GM12878 (cell line): ENCODE measurements around the gene GEMIN5. TPM values are rescaled to one million over a fixed set of nuclear protein-coding genes. Genes with fewer than 3 reads are reported as not detected.

ENCODE experiments used
- ATAC-seq: fragments of 200-7000 bp; cut with Tn5 transposase; 3 replicates; pipeline ENCODE4 v1.9.1; 2020; ENCODE audit warnings: mild to moderate bottlenecking, moderate library complexity
- BruUV-seq: library from RNA; stranded (reverse); fragments of 400-500 nt; replicated peaks from 2 replicates; lab custom pipeline; 2021; lab: Mats Ljungman, UMichigan
- CTCF ChIA-PET: fragments of 300-600 bp; sonication (Branson Sonifier 250); formaldehyde crosslinking; extraction: SDS; loops from one replicate; lab custom pipeline; 2021; ENCODE audit warnings: inconsistent platforms; lab: Yijun Ruan, JAX
- POLR2A ChIA-PET: fragments of 350-600 bp; formaldehyde crosslinking; extraction: SDS; loops from one replicate; lab custom pipeline; 2021; ENCODE audit warnings: inconsistent platforms; lab: Charles Lee
- RAD21 ChIA-PET: fragments of 300-600 bp; sonication (Branson Sonifier 250); formaldehyde crosslinking; loops from one replicate; lab custom pipeline; 2023; ENCODE audit warnings: antibody characterized with exemption; ENCODE audit not compliant: unreplicated experiment; lab: Charles Lee
- SMC1A ChIA-PET: fragments of 300-600 bp; sonication (Branson Sonifier 250); formaldehyde crosslinking; loops from one replicate; lab custom pipeline; 2023; ENCODE audit not compliant: unreplicated experiment, uncharacterized antibody; lab: Charles Lee
- DNase-seq: peaks from one replicate; pipeline ENCODE4 v3.0.0-alpha.2; 2011; ENCODE audit warnings: low read depth, low spot score
- FAIRE-seq: peaks from 3 replicates; lab custom pipeline; 2011; peaks lifted over from hg19 to GRCh38; lab: Jason Lieb, UNC
- H2AFZ ChIP-seq: 2 replicates; pipeline ENCODE4 v1.6.0; 2011; ENCODE audit warnings: low read depth, low read length, control low read depth; ENCODE audit not compliant: control insufficient read depth
- H3K27ac ChIP-seq: 2 replicates; pipeline ENCODE4 v1.5.1; 2011; ENCODE audit warnings: control low read depth; ENCODE audit not compliant: control insufficient read depth, insufficient read depth
- H3K27me3 ChIP-seq, 2 experiments: replicated peaks in 1 of 2; 2 replicates each; pipeline versions ENCODE4 v1.6.0 to v1.6.1; 2011; ENCODE audit warnings: low read length in 1 of 2; ENCODE audit not compliant: control insufficient read depth in 2 of 2, insufficient read depth in 2 of 2
- H3K36me3 ChIP-seq, 2 experiments: 2 replicates each; pipeline ENCODE4 v1.5.1; 2011; ENCODE audit warnings: low read length in 1 of 2; ENCODE audit not compliant: control insufficient read depth in 2 of 2, insufficient read depth in 2 of 2
- H3K4me1 ChIP-seq: 2 replicates; pipeline ENCODE4 v1.6.1; 2011; ENCODE audit warnings: mild to moderate bottlenecking, low read length, moderate library complexity, mixed read lengths; ENCODE audit not compliant: control insufficient read depth, insufficient read depth
- H3K4me2 ChIP-seq: 2 replicates; pipeline ENCODE4 v1.6.0; 2011; ENCODE audit warnings: control low read depth; ENCODE audit not compliant: control insufficient read depth, insufficient read depth
- H3K4me3 ChIP-seq: fragments of 200-600 bp; sonication (generic); 2 replicates; pipeline ENCODE4 v1.5.1; 2016
- H3K79me2 ChIP-seq: 2 replicates; pipeline ENCODE4 v1.6.0; 2011; ENCODE audit warnings: low read length; ENCODE audit not compliant: control insufficient read depth, insufficient read depth
- H3K9ac ChIP-seq: 2 replicates; pipeline ENCODE4 v1.8.0; 2011; ENCODE audit warnings: low read length, control low read depth, mixed read lengths; ENCODE audit not compliant: control insufficient read depth, insufficient read depth
- H3K9me3 ChIP-seq: replicated peaks from 3 replicates; pipeline ENCODE4 v1.5.1; 2011; ENCODE audit warnings: mild to moderate bottlenecking, low read length; ENCODE audit not compliant: control insufficient read depth, insufficient read depth
- H4K20me1 ChIP-seq: 2 replicates; pipeline ENCODE4 v1.6.0; 2011; ENCODE audit not compliant: control insufficient read depth, insufficient read depth
- CTCF ChIP-seq, 3 experiments: IDR thresholded peaks in 2 of 3; conservative IDR thresholded peaks in 1 of 3; 2 replicates each; pipeline ENCODE4 v1.5.1; 2011; ENCODE audit warnings: low read depth in 3 of 3, low read length in 3 of 3, mild to moderate bottlenecking in 3 of 3, control low read depth in 2 of 3, moderate library complexity in 2 of 3, inconsistent platforms in 1 of 3, mixed read lengths in 1 of 3; ENCODE audit not compliant: control insufficient read depth in 2 of 3, insufficient read depth in 1 of 3; ENCODE audit errors: extremely low read depth in 1 of 3
- E4F1 ChIP-seq: fragments of 450-650 bp; IDR thresholded peaks from 2 replicates; pipeline ENCODE4 v1.6.1; 2018; ENCODE audit warnings: borderline replicate concordance, mild to moderate bottlenecking; ENCODE audit not compliant: partially characterized antibody
- FOXK2 ChIP-seq: fragments of 450-650 bp; IDR thresholded peaks from 2 replicates; pipeline ENCODE4 v1.6.1; 2017; ENCODE audit warnings: mild to moderate bottlenecking, moderate library complexity
- MAX ChIP-seq: IDR thresholded peaks from 2 replicates; pipeline ENCODE4 v1.6.1; 2012; ENCODE audit warnings: low read depth, low read length, improper control_type of control experiment
- USF1 ChIP-seq: IDR thresholded peaks from 2 replicates; pipeline ENCODE4 v1.6.1; 2011; ENCODE audit warnings: borderline replicate concordance, low read depth, mild to moderate bottlenecking, moderate library complexity, mixed read lengths, low read length; ENCODE audit not compliant: insufficient read depth; ENCODE audit errors: extremely low read length
- WGBS: methylation state at CpG from one replicate; pipeline ENCODE4 v1.1.6; 2016; ENCODE audit warnings: low lambda C conversion rate; ENCODE audit not compliant: insufficient replicate concordance, insufficient coverage; ENCODE audit errors: missing lambda C conversion rate; 5-methylcytosine and 5-hydroxymethylcytosine counted together
- in situ Hi-C: fragments of 300-500 bp; cut with MboI; formaldehyde crosslinking; loops from 9 replicates; pipeline ENCODE4 v1.14.3; 2018; ENCODE audit warnings: mixed read lengths
- intact Hi-C: fragments of 100-400 bp; cut with micrococcal nuclease; formaldehyde crosslinking; loops from one replicate; pipeline ENCODE4 v1.14.2; 2022; ENCODE audit not compliant: unreplicated experiment
- polyA plus RNA-seq, 11 experiments: library from polyadenylated mRNA; depleted of rRNA in 4 of 11; unstranded in 6 of 11; stranded (reverse) in 5 of 11; fragments of >200 nt; fragmentation: Nextera tagmentation in 4 of 11; fragmentation: Illumina TruSeq in 1 of 11; extraction: Ambion mirVana in 4 of 11; extraction: Trizol in 1 of 11; gene quantifications; 1 replicate in 1 of 11; 2 replicates in 10 of 11; pipeline versions ENCODE4 v1.2.1 to v1.2.3, GENCODE V29; 2011 to 2016; ENCODE audit warnings: inconsistent platforms in 2 of 11, missing spikeins in 2 of 11, low read depth in 1 of 11
- total RNA-seq, 4 experiments: library from RNA; depleted of rRNA in 3 of 4; stranded (reverse); fragments of >200 nt in 3 of 4; fragmentation: Illumina TruSeq in 1 of 4; extraction: Trizol in 1 of 4; gene quantifications; 2 replicates each; pipeline versions ENCODE4 v1.2.1 to v1.2.3, GENCODE V29; 2013 to 2021

Gene GEMIN5
- total and polyA plus RNA-seq, 10 of the 15 experiments (the other 5 are each of a cell fraction or from before 2014, with no cell fraction given): 6.3 to 29.8 (median 23.3) TPM

GRCh38 chr5:154871734-154872133, 66.3 kb downstream of the GEMIN5 start:
- no peak for TF ChIP-seq E4F1
- no peak for TF ChIP-seq FOXK2
- TF ChIP-seq MAX: no peak
- no TSS peak for BruUV-seq
- Histone ChIP-seq H3K79me2 (no peaks in the 10 kb centered on the region), H3K36me3 (peaks cover 6 to 33% of the 10 kb centered on the region in 2 experiments), H3K27ac (no peak overlapping the region), H3K9me3 (no peaks in the 10 kb centered on the region), H3K9ac (no peak overlapping the region), H3K4me2 (no peak overlapping the region), H2AFZ (no peak overlapping the region), H3K27me3 (no peaks in the 10 kb centered on the region), H3K4me3 (no peak overlapping the region), H3K4me1 (no peaks in the 10 kb centered on the region), H4K20me1 (no peaks in the 10 kb centered on the region)
- no peak for DNase-seq
- ChIA-PET POLR2A (interaction anchor here (1.5 kb wide), 1 partner anchor 14 kb away, joined by 4 read pairs; no protein-coding TSS in a partner anchor), RAD21 (no interaction called here), CTCF (interaction anchor here (0.6 kb wide), 1 partner anchor 446 kb away, joined by 3 read pairs; no protein-coding TSS in a partner anchor), SMC1A (interaction anchor here (1.2 to 1.7 kb wide), 2 partner anchors 9 to 12 kb away, joined by 3 to 4 read pairs; no protein-coding TSS in a partner anchor)
- in situ Hi-C loops: no loop called here
- 93% methylated on average over 4 of the region's 4 CpGs for WGBS
- ATAC-seq: no peak
- no peak for FAIRE-seq
- intact Hi-C loops: no loop called here

GRCh38 chr5:154868702-154869101, 69.3 kb downstream of the GEMIN5 start:
- DNase-seq (no peak), ATAC-seq (peak; percentile 27), FAIRE-seq (no peak)
- no peaks in the 10 kb centered on the region for H3K4me1 ChIP-seq
- no peak overlapping the region for H2AFZ ChIP-seq
- no peak overlapping the region for H3K4me3 ChIP-seq
- H3K4me2 ChIP-seq: no peak overlapping the region
- H3K9me3 ChIP-seq: no peaks in the 10 kb centered on the region
- TF ChIP-seq CTCF (IDR thresholded peaks at IDR 0.05 in 2 of 3, conservative IDR thresholded peaks at IDR 0.05 in 1 of 3; ENCODE audit: control insufficient read depth in 2 of 3, extremely low read depth in 1 of 3, insufficient read depth in 1 of 3, low read depth in 3 of 3, low read length in 3 of 3) (peak in 1 of 3 experiments; percentile 18; a peak in 1 of 6 replicates), USF1 (no peak)
- 96% methylated on average over 5 of the region's 5 CpGs for WGBS
- H3K27ac ChIP-seq: no peak overlapping the region
- CTCF ChIA-PET: interaction anchor here (0.8 kb wide), 1 partner anchor 217 kb away, joined by 3 read pairs; no protein-coding TSS in a partner anchor
- no peaks in the 10 kb centered on the region for H3K27me3 ChIP-seq
- no peak overlapping the region for H3K9ac ChIP-seq
- peaks cover 2 to 24% of the 10 kb centered on the region in 2 experiments for H3K36me3 ChIP-seq
- SMC1A ChIA-PET: interaction anchor here (2.0 kb wide), 1 partner anchor 218 kb away, joined by 5 read pairs; no protein-coding TSS in a partner anchor
- POLR2A ChIA-PET: interaction anchor here (0.7 kb wide), 2 partner anchors 34 to 52 kb away, joined by 3 read pairs; no protein-coding TSS in a partner anchor
- H3K79me2 ChIP-seq: peaks cover 2% of the 10 kb centered on the region
- intact Hi-C loops (no loop called here), in situ Hi-C loops (no loop called here)
- no TSS peak for BruUV-seq
- RAD21 ChIA-PET: no interaction called here
- no peaks in the 10 kb centered on the region for H4K20me1 ChIP-seq
